ENCODE measurements around the gene OR7G1. TPM values are rescaled to one million over a fixed set of nuclear protein-coding genes. Genes with fewer than 3 reads are reported as not detected.

OR7G1 gene
- polyA plus RNA-seq, 1 donor (not counting 4 experiments of a cell fraction or from before 2014, with no cell fraction given), result not detected

- DNase-seq (ENCODE audit: low read depth, low spot score) (no peak), FAIRE-seq (no peak)
- Histone ChIP-seq H3K36me3 (ENCODE audit: control insufficient read depth in 2 of 2, extremely low read depth in 1 of 2, insufficient read depth in 2 of 2, low read length in 2 of 2) (peaks cover 9 to 11% of the 10 kb centered on the region in 2 experiments), H3K4me1 (ENCODE audit: control insufficient read depth, extremely low read depth, insufficient read depth, low read length) (peaks cover 2% of the 10 kb centered on the region), H3K9me1 (ENCODE audit: control insufficient read depth, extremely low read depth, insufficient read depth, low read length) (no peaks in the 10 kb centered on the region), H4K20me1 (ENCODE audit: control insufficient read depth, extremely low read depth, insufficient read depth, low read length) (no peaks in the 10 kb centered on the region), H3K9me3 (ENCODE audit: control insufficient read depth, low read depth, low read length) (peaks cover 11% of the 10 kb centered on the region), H3K4me2 (ENCODE audit: control insufficient read depth, extremely low read depth, insufficient read depth, low read depth, low read length) (no peak overlapping the region), H2AFZ (ENCODE audit: control insufficient read depth, low read length) (no peak overlapping the region), H3K4me3 (ENCODE audit: control insufficient read depth in 2 of 3, extremely low read depth in 1 of 3, insufficient read depth in 2 of 3, low read depth in 1 of 3, low read length in 3 of 3) (no peak overlapping the region), H3K9ac (ENCODE audit: control insufficient read depth, extremely low read depth, insufficient read depth, low read length) (no peak overlapping the region), H3K27me3 (ENCODE audit: control insufficient read depth, extremely low read depth, insufficient read depth, low read length) (no peaks in the 10 kb centered on the region), H3K79me2 (ENCODE audit: control insufficient read depth, insufficient read depth, low read length) (peaks cover 98% of the 10 kb centered on the region), H3K27ac (ENCODE audit: control insufficient read depth, insufficient read depth, low read length) (no peak overlapping the region)
- dilution Hi-C loops (cut with MboI; ENCODE audit: extremely low pct_ligation_motif_present, low sequenced_read_pairs), result no loop called here
- no peak for TF ChIP-seq EZH2 (IDR thresholded peaks at IDR 0.05; ENCODE audit: low read length)
- no peak for TF ChIP-seq CTCF (optimal IDR thresholded peaks at IDR 0.05 in 1 of 3, IDR thresholded peaks at IDR 0.05 in 1 of 3, conservative IDR thresholded peaks at IDR 0.05 in 1 of 3; ENCODE audit: extremely low read depth in 1 of 3, insufficient read depth in 2 of 3, low read length in 3 of 3)
Measured at GRCh38 chr19:9151367-9151766, 35.8 kb upstream of the OR7G1 start.

GRCh38 chr19:9150650-9151049 is 35.1 kb upstream of the OR7G1 start:
- peaks cover 96% of the 10 kb centered on the region for H3K79me2 ChIP-seq (ENCODE audit: control insufficient read depth, insufficient read depth, low read length)
- no peak overlapping the region for H2AFZ ChIP-seq (ENCODE audit: control insufficient read depth, low read length)
- FAIRE-seq (no peak), DNase-seq (ENCODE audit: low read depth, low spot score) (no peak)
- H3K36me3 ChIP-seq (ENCODE audit: control insufficient read depth in 2 of 2, extremely low read depth in 1 of 2, insufficient read depth in 2 of 2, low read length in 2 of 2), result peaks cover 6 to 11% of the 10 kb centered on the region in 2 experiments
- H3K27ac ChIP-seq (ENCODE audit: control insufficient read depth, insufficient read depth, low read length), result no peak overlapping the region
- no peaks in the 10 kb centered on the region for H3K9me1 ChIP-seq (ENCODE audit: control insufficient read depth, extremely low read depth, insufficient read depth, low read length)
- TF ChIP-seq EZH2 (IDR thresholded peaks at IDR 0.05; ENCODE audit: low read length), result no peak
- TF ChIP-seq CTCF (optimal IDR thresholded peaks at IDR 0.05 in 1 of 3, IDR thresholded peaks at IDR 0.05 in 1 of 3, conservative IDR thresholded peaks at IDR 0.05 in 1 of 3; ENCODE audit: extremely low read depth in 1 of 3, insufficient read depth in 2 of 3, low read length in 3 of 3), result no peak
- no peak overlapping the region for H3K4me2 ChIP-seq (ENCODE audit: control insufficient read depth, extremely low read depth, insufficient read depth, low read depth, low read length)
- H3K27me3 ChIP-seq (ENCODE audit: control insufficient read depth, extremely low read depth, insufficient read depth, low read length), result no peaks in the 10 kb centered on the region
- H3K4me1 ChIP-seq (ENCODE audit: control insufficient read depth, extremely low read depth, insufficient read depth, low read length), result peaks cover 2% of the 10 kb centered on the region
- no peak overlapping the region for H3K9ac ChIP-seq (ENCODE audit: control insufficient read depth, extremely low read depth, insufficient read depth, low read length)
- dilution Hi-C loops (cut with MboI; ENCODE audit: extremely low pct_ligation_motif_present, low sequenced_read_pairs), result no loop called here
- no peak overlapping the region for H3K4me3 ChIP-seq (ENCODE audit: control insufficient read depth in 2 of 3, extremely low read depth in 1 of 3, insufficient read depth in 2 of 3, low read depth in 1 of 3, low read length in 3 of 3)
- H3K9me3 ChIP-seq (ENCODE audit: control insufficient read depth, low read depth, low read length), result peaks cover 11% of the 10 kb centered on the region
- no peaks in the 10 kb centered on the region for H4K20me1 ChIP-seq (ENCODE audit: control insufficient read depth, extremely low read depth, insufficient read depth, low read length)
